ENCODE measurements around the gene CACNA2D3.

DNA sequence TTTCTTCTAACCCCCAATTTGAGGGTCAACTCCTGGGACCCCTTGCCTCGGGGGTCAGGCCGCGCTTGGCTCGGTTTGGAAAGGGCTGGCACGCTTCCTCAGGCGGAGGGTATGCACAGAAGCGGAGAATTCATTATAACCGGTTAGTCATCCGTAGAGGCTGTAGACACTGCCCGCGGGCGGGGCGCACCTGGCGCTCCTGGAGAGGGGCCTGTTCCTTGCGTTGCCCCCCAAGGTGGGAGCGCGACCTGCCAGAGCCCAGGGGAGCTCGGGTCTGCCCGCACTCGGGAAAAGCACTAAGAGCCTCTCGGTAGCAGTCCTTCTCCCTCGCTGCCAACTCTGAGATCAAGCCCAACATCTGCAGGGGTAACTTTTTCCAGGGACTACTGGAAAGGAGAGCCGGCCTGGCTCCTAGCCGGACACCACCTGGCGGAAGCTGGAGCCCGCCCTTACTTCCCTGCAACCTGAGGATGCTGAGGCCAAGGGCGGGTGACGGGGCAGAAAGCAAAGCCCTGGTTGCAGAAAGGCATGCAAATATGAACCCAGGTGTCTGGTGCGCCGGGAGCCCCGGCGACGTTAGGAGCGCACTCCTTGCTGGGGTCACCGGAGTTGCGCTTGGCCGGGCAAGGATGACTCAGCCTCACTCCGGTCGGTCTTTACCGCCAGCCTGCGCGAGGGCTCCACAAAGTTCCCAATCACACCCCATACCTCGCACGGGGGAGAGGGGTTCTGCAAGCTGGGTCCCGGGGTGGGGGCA lies 1.5 kb upstream of the CACNA2D3 start:
- TF ChIP-seq, protein P1, sequence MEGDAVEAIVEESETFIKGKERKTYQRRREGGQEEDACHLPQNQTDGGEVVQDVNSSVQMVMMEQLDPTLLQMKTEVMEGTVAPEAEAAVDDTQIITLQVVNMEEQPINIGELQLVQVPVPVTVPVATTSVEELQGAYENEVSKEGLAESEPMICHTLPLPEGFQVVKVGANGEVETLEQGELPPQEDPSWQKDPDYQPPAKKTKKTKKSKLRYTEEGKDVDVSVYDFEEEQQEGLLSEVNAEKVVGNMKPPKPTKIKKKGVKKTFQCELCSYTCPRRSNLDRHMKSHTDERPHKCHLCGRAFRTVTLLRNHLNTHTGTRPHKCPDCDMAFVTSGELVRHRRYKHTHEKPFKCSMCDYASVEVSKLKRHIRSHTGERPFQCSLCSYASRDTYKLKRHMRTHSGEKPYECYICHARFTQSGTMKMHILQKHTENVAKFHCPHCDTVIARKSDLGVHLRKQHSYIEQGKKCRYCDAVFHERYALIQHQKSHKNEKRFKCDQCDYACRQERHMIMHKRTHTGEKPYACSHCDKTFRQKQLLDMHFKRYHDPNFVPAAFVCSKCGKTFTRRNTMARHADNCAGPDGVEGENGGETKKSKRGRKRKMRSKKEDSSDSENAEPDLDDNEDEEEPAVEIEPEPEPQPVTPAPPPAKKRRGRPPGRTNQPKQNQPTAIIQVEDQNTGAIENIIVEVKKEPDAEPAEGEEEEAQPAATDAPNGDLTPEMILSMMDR (IDR thresholded peaks at IDR 0.05): no peak
- TF ChIP-seq POLR2A (IDR thresholded peaks at IDR 0.05): no peak

Measured in lower leg skin (tissue), 3 donors.